ENCODE data around the gene FGF14. TPM values are rescaled to one million over a fixed set of nuclear protein-coding genes. Genes with fewer than 3 reads are reported as not detected.

Gene FGF14
- total RNA-seq, 2 experiments from 2014 or later = not detected

- Mint-ChIP-seq H3K9me3 (no peaks in the 10 kb centered on the region), H3K27ac (no peak overlapping the region), H3K4me1 (no peaks in the 10 kb centered on the region), H3K36me3 (no peaks in the 10 kb centered on the region), H3K27me3 (peaks cover 7% of the 10 kb centered on the region), H3K4me3 (no peak overlapping the region)
- DNase-seq = no peak
Observed at GRCh38 chr13:102267191-102267590, 134.7 kb downstream of the FGF14 start.

- Mint-ChIP-seq H3K27me3 (peaks cover 7% of the 10 kb centered on the region), H3K4me3 (no peak overlapping the region), H3K4me1 (no peaks in the 10 kb centered on the region), H3K36me3 (no peaks in the 10 kb centered on the region), H3K9me3 (no peaks in the 10 kb centered on the region), H3K27ac (no peak overlapping the region)
- no peak for DNase-seq
Observed at GRCh38 chr13:102261809-102262208, 140.0 kb downstream of the FGF14 start.

GRCh38 chr13:102261316-102261715, 140.5 kb downstream of the FGF14 start:
- H3K27me3 Mint-ChIP-seq = peaks cover 4% of the 10 kb centered on the region
- no peaks in the 10 kb centered on the region for H3K36me3 Mint-ChIP-seq
- H3K9me3 Mint-ChIP-seq = no peaks in the 10 kb centered on the region
- H3K27ac Mint-ChIP-seq = no peak overlapping the region
- no peak for DNase-seq
- no peaks in the 10 kb centered on the region for H3K4me1 Mint-ChIP-seq
- H3K4me3 Mint-ChIP-seq = no peak overlapping the region

GRCh38 chr13:102260256-102260655, 141.6 kb downstream of the FGF14 start:
- peaks cover 4% of the 10 kb centered on the region for H3K27me3 Mint-ChIP-seq
- H3K9me3 Mint-ChIP-seq = no peaks in the 10 kb centered on the region
- H3K4me1 Mint-ChIP-seq = no peaks in the 10 kb centered on the region
- no peak overlapping the region for H3K4me3 Mint-ChIP-seq
- DNase-seq = no peak
- no peak overlapping the region for H3K27ac Mint-ChIP-seq
- H3K36me3 Mint-ChIP-seq = no peaks in the 10 kb centered on the region

- H3K9me3 Mint-ChIP-seq = no peaks in the 10 kb centered on the region
- no peak for DNase-seq
- H3K4me1 Mint-ChIP-seq = no peaks in the 10 kb centered on the region
- no peak overlapping the region for H3K4me3 Mint-ChIP-seq
- H3K27me3 Mint-ChIP-seq = no peaks in the 10 kb centered on the region
- H3K36me3 Mint-ChIP-seq = no peaks in the 10 kb centered on the region
- no peak overlapping the region for H3K27ac Mint-ChIP-seq
Observed at GRCh38 chr13:102255409-102255808, 146.4 kb downstream of the FGF14 start.

- no peak for DNase-seq
- Mint-ChIP-seq H3K4me1 (no peaks in the 10 kb centered on the region), H3K4me3 (no peak overlapping the region), H3K27me3 (no peaks in the 10 kb centered on the region), H3K36me3 (no peaks in the 10 kb centered on the region), H3K9me3 (no peaks in the 10 kb centered on the region), H3K27ac (no peak overlapping the region)
Observed at GRCh38 chr13:102251817-102252216, 150.0 kb downstream of the FGF14 start.

GRCh38 chr13:102250448-102250847, 151.4 kb downstream of the FGF14 start:
- Mint-ChIP-seq H3K4me3 (no peak overlapping the region), H3K9me3 (no peaks in the 10 kb centered on the region), H3K27me3 (no peaks in the 10 kb centered on the region), H3K4me1 (no peaks in the 10 kb centered on the region), H3K27ac (no peak overlapping the region), H3K36me3 (no peaks in the 10 kb centered on the region)
- no peak for DNase-seq

DNA sequence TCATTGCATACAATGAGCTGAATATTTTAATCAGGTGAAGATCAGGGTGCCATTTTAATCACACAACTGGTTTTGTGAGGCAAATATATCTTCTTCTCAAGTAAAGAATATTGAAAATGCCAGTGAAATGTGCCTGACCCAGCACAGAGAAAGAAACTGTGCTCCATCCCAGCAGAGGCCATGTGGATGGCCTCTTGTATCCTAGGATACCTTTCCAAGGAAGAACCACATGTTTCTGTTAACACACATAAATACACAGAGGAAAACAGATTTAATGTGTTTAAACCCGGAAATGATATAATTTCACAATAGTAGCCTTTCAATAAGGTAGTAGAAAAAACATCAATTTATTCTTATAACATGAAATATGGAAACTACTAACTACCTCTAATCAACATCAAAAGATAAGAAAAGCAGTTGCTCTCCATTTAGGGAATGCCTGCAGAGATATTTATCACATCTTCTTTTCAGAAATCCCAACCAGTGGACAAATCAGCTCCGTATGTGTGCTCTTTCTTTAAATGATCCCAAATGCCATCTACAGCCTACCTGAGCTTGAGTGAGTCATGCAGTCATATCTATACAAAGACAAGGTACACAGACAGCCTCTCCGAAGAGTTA, 157.1 kb downstream of the FGF14 start:
- Mint-ChIP-seq H3K36me3 (no peaks in the 10 kb centered on the region), H3K4me1 (no peaks in the 10 kb centered on the region), H3K27ac (no peak overlapping the region), H3K9me3 (no peaks in the 10 kb centered on the region), H3K27me3 (no peaks in the 10 kb centered on the region), H3K4me3 (no peak overlapping the region)
- no peak for DNase-seq

DNA sequence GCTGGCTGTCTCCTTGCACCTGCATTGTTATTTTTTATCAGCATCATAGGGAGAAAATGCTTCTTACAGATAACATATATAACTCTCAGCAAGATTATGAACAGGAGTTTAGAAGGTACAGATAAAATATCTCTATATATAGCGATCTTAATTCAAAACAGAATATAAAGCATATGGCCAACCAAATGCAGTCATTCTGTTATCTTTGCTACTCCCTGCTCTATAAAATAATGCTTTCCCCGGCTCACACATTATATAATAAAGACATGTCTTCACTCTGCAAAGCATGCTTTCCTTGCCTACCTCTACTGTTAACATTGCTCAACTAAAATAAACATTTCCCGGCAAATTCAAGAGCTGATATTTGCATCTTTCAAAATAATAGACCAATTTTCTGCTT, 161.7 kb downstream of the FGF14 start:
- Mint-ChIP-seq H3K4me3 (no peak overlapping the region), H3K27me3 (no peaks in the 10 kb centered on the region), H3K27ac (no peak overlapping the region), H3K4me1 (no peaks in the 10 kb centered on the region), H3K9me3 (no peaks in the 10 kb centered on the region), H3K36me3 (no peaks in the 10 kb centered on the region)
- DNase-seq = no peak

DNA sequence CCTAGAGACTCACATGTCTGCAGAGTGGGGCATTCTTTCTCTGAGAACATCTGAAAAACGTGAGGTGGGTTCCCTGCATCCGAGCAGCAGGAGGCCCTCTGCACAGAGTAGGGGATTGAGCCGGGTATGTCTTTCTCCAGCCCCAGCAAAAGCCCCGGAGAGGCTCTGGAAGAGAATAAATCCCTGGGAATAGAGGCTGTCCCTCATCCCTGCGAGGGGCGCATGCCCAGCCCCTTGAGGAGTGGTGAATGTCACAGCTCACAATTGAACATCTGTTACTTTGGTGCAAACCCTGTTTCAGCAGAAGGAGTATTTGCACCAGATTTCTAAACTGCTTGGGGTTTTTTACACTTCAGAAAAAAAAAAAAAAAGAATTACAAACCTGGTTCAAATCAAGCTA, 164.6 kb downstream of the FGF14 start:
- H3K4me1 Mint-ChIP-seq = no peaks in the 10 kb centered on the region
- DNase-seq = no peak
- H3K27ac Mint-ChIP-seq = no peak overlapping the region
- no peaks in the 10 kb centered on the region for H3K36me3 Mint-ChIP-seq
- peaks cover 1% of the 10 kb centered on the region for H3K9me3 Mint-ChIP-seq
- no peaks in the 10 kb centered on the region for H3K27me3 Mint-ChIP-seq
- H3K4me3 Mint-ChIP-seq = no peak overlapping the region

DNA sequence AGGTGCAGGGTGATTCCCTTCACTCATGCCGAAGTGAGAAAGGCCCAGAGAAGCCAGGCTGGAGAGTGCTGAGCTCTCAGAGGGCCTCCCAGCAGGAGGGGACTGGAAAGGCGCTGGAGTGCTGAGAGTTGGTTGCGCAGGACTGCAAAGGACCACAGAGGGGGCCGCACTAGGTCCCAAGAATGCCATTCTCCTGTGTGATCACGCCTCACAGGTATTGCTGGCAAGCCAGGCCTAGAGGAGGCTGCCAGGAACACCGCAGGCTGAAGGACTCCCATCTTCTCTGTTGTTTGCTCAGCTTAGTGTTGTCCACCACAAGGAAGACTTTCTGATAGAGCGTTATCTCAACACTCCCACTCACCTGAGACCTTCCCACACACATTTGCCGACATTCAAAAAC, 165.0 kb downstream of the FGF14 start:
- no peak for DNase-seq
- Mint-ChIP-seq H3K9me3 (peaks cover 1% of the 10 kb centered on the region), H3K27ac (no peak overlapping the region), H3K4me3 (no peak overlapping the region), H3K27me3 (no peaks in the 10 kb centered on the region), H3K4me1 (no peaks in the 10 kb centered on the region), H3K36me3 (no peaks in the 10 kb centered on the region)

GRCh38 chr13:102236341-102236740, 165.5 kb downstream of the FGF14 start:
- H3K4me3 Mint-ChIP-seq = no peak overlapping the region
- H3K27ac Mint-ChIP-seq = no peak overlapping the region

DNA sequence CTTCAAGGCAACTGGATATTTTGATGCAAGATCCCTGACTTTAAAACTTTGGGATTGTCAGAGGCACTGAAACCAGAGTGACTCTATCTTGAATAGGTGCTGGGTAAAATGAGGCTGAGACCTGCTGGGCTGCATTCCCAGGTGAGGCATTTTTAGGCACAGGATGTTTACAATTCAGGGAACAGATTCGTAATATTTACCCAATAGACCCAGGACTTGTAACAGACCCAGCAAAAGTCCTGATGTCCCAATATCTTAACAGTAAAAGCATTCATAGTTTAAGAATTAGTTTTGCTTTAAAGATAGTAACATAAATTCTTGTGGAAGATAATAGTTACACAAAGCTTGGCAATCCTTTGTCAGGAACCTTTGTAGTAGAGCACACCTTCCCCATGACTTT, 166.2 kb downstream of the FGF14 start:
- no peaks in the 10 kb centered on the region for H3K36me3 Mint-ChIP-seq
- no peak overlapping the region for H3K4me3 Mint-ChIP-seq
- H3K4me1 Mint-ChIP-seq = no peaks in the 10 kb centered on the region
- no peak for DNase-seq
- H3K27ac Mint-ChIP-seq = no peak overlapping the region
- H3K9me3 Mint-ChIP-seq = peaks cover 1% of the 10 kb centered on the region
- peaks cover 4% of the 10 kb centered on the region for H3K27me3 Mint-ChIP-seq

More at GRCh38 chr13:102236341-102236740, 165.5 kb downstream of the FGF14 start:
- Mint-ChIP-seq H3K9me3 (peaks cover 1% of the 10 kb centered on the region), H3K36me3 (no peaks in the 10 kb centered on the region), H3K27me3 (no peaks in the 10 kb centered on the region), H3K4me1 (no peaks in the 10 kb centered on the region)
- no peak for DNase-seq

DNA sequence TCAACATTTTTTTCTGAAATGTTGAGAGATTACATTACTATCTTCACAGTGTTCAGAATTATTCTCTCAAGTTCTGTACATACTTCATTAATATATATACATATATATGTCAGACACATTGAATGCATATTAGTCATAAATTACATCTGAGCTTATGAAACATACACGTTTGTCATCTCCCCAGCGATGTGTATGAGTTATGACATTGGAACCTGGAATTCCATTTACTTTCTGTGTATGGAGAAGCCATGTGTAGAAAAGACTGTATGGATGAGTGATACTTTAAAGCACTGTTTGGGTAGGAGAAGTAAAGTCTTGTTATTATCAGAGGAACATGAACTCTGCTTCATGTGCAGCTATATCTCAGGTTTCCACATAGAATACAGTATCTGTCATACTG, 167.2 kb downstream of the FGF14 start:
- Mint-ChIP-seq H3K27me3 (peaks cover 8% of the 10 kb centered on the region), H3K36me3 (no peaks in the 10 kb centered on the region), H3K27ac (no peak overlapping the region), H3K4me1 (no peaks in the 10 kb centered on the region), H3K9me3 (peaks cover 1% of the 10 kb centered on the region), H3K4me3 (no peak overlapping the region)
- no peak for DNase-seq

- Mint-ChIP-seq H3K9me3 (peaks cover 1% of the 10 kb centered on the region), H3K27ac (peak overlapping the region; percentile 27), H3K36me3 (no peaks in the 10 kb centered on the region), H3K27me3 (peaks cover 15% of the 10 kb centered on the region), H3K4me1 (no peaks in the 10 kb centered on the region), H3K4me3 (no peak overlapping the region)
- DNase-seq = no peak
Observed at GRCh38 chr13:102233566-102234208, 168.2 kb downstream of the FGF14 start.

GRCh38 chr13:102231479-102231878, 170.4 kb downstream of the FGF14 start:
- H3K4me3 Mint-ChIP-seq = no peak overlapping the region
- H3K27ac Mint-ChIP-seq = no peak overlapping the region
- DNase-seq = no peak
- H3K27me3 Mint-ChIP-seq = peaks cover 15% of the 10 kb centered on the region
- no peaks in the 10 kb centered on the region for H3K36me3 Mint-ChIP-seq
- no peaks in the 10 kb centered on the region for H3K4me1 Mint-ChIP-seq
- H3K9me3 Mint-ChIP-seq = peaks cover 1% of the 10 kb centered on the region
